ENCODE data around the gene TP53TG3E.
"Not testable (repeated sequence)": the region's sequence is repeated elsewhere in the genome, so short reads cannot be mapped to it uniquely, and the experiment has no call there.

The TP53TG3E gene, protein sequence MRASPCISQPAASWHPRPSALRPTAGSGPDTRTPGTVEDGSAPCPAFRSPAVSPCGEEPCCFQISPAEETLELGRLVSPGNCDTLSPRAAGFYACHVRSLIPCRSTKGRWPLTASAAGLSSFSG

DNA sequence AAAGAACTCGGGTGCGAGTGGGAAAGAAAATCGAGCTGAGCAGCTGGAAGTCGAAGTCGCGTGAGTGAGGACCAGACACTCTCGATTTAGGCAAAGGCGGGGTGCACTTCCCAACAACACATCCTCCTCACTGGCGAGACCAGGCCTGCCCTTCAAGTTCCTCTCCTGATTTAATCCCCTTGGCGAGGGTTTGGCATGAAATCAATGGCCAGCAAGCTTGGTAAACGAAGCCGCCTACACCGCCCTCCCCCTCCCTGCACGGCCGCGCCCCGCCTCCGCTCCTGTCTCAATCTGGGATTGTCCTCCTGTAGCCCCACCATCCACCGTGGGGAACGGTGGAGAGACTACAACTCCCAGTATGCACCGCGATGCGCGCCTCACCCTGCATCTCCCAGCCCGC, at the start of gene TP53TG3E:
Gene TP53TG3E (plus strand): TSS at position 301 of the 400 bp plus-strand sequence. CDS start 68 bp downstream, at position 369.
- not testable (repeated sequence) for DNase-seq (ENCODE audit: low read depth in 2 of 2); H3K4me3 ChIP-seq (replicated peaks in 1 of 2; ENCODE audit: low read depth in 2 of 2, low read length in 2 of 2)

DNA sequence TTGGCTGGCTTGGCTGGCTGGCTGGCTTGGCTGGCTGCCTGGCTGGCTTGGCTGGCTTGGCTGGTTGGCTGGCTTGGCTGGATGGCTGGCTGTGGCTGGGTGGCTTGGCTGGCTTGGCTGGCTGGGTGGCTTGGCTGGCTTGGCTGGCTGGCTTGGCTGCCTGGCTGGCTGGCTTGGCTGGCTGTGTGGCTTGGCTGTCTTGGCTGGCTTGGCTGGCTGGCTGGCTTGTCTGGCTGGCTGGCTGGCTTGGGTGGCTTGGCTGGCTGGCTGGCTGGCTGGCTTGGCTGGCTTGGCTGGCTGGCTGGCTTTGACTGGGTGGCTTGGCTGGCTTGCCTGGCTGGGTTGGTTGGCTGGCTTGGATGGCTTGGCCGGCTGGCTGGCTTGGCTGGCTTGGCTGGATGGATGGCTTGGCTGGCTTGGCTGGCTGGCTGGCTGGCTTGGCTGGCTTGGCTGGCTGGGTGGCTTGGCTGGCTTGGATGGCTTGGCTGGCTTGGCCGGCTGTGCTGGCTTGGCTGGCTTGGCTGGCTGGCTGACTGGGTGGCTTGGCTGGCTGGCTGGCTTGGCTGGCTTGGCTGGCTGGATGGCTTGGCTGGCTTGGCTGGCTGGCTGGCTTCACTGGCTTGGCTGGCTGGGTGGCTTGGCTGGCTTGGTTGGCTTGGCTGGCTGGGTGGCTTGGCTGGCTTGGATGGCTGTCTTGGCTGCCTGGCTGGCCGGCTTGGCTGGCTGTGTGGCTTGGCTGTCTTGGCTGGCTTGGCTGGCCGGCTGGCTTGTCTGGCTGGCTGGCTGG, 32.3 kb downstream of the TP53TG3E start:
- not testable (repeated sequence) for DNase-seq (ENCODE audit: low read depth in 2 of 2); H3K4me3 ChIP-seq (replicated peaks in 1 of 2; ENCODE audit: low read depth in 2 of 2, low read length in 2 of 2)

DNA sequence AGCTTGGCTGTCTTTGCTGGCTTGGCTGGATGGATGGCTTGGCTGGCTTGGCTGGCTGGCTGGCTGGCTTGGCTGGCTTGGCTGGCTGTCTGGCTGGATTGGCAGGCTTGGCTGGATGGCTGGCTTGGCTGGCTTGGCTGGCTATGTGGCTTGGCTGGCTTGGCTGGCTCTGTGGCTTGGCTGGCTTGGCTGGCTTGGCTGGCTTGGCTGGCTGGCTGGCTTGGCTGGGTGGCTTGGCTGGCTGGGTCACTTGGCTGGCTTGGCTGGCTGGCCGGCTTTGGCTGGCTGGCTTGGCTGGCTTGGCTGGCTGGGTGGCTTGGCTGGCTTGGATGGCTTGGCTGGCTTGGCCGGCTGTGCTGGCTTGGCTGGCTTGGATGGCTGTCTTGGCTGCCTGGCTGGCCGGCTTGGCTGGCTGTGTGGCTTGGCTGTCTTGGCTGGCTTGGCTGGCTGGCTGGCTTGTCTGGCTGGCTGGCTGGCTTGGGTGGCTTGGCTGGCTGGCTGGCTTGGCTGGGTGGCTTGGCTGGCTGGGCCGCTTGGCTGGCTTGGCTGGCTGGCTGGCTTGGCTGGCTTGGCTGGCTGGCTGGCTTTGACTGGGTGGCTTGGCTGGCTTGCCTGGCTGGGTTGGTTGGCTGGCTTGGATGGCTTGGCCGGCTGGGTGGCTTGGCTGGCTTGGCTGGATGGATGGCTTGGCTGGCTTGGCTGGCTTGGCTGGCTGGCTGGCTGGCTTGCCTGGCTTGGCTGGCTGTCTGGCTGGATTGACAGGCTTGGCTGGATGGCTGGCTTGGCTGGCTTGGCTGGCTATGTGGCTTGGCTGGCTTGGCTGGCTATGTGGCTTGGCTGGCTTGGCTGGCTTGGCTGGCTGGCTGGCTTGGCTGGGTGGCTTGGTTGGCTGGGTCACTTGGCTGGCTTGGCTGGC, 33.8 kb downstream of the TP53TG3E start:
- not testable (repeated sequence) for H3K4me3 ChIP-seq (replicated peaks in 1 of 2; ENCODE audit: low read depth in 2 of 2, low read length in 2 of 2); DNase-seq (ENCODE audit: low read depth in 2 of 2)

DNA sequence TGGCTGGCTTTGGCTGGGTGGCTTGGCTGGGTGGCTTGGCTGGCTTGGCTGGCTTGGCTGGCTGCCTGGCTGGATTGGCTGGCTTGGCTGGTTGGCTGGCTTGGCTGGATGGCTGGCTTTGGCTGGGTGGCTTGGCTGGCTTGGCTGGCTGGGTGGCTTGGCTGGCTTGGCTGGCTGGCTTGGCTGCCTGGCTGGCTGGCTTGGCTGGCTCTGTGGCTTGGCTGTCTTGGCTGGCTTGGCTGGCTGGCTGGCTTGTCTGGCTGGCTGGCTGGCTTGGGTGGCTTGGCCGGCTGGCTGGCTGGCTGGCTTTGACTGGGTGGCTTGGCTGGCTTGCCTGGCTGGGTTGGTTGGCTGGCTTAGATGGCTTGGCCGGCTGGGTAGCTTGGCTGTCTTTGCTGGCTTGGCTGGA, 34.4 kb downstream of the TP53TG3E start:
- not testable (repeated sequence) for H3K4me3 ChIP-seq (replicated peaks in 1 of 2; ENCODE audit: low read depth in 2 of 2, low read length in 2 of 2); DNase-seq (ENCODE audit: low read depth in 2 of 2)

DNA sequence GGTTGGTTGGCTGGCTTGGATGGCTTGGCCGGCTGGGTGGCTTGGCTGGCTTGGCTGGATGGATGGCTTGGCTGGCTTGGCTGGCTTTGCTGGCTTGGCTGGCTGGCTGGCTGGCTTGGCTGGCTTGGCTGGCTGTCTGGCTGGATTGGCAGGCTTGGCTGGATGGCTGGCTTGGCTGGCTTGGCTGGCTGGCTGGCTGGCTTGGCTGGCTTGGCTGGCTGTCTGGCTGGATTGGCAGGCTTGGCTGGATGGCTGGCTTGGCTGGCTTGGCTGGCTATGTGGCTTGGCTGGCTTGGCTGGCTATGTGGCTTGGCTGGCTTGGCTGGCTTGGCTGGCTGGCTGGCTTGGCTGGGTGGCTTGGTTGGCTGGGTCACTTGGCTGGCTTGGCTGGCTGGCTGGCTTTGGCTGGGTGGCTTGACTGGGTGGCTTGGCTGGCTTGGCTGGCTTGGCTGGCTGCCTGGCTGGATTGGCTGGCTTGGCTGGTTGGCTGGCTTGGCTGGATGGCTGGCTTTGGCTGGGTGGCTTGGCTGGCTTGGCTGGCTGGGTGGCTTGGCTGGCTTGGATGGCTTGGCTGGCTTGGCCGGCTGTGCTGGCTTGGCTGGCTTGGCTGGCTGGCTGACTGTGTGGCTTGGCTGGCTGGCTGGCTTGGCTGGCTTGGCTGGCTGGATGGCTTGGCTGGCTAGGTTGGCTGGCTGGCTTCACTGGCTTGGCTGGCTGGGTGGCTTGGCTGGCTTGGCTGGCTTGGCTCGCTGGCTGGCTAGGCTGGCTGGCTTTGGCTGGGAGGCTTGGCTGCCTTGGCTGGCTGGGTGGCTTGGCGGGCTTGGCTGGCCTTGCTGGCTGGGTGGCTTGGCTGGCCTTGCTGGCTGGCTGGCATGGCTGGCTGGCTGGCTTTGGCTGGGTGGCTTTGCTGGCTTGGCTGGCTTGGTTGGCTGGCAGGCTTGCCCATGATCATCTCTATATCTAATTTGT, 35.3 kb downstream of the TP53TG3E start:
- H3K4me3 ChIP-seq (replicated peaks in 1 of 2; ENCODE audit: low read depth in 2 of 2, low read length in 2 of 2); DNase-seq (ENCODE audit: low read depth in 2 of 2): not testable (repeated sequence)

Measured in cardiac fibroblast (primary cell).